ENCODE results near the gene HSFX3.
"Not testable (repeated sequence)": the region's sequence is repeated elsewhere in the genome, so short reads cannot be mapped to it uniquely, and the experiment has no call there.

The HSFX3 gene

DNA sequence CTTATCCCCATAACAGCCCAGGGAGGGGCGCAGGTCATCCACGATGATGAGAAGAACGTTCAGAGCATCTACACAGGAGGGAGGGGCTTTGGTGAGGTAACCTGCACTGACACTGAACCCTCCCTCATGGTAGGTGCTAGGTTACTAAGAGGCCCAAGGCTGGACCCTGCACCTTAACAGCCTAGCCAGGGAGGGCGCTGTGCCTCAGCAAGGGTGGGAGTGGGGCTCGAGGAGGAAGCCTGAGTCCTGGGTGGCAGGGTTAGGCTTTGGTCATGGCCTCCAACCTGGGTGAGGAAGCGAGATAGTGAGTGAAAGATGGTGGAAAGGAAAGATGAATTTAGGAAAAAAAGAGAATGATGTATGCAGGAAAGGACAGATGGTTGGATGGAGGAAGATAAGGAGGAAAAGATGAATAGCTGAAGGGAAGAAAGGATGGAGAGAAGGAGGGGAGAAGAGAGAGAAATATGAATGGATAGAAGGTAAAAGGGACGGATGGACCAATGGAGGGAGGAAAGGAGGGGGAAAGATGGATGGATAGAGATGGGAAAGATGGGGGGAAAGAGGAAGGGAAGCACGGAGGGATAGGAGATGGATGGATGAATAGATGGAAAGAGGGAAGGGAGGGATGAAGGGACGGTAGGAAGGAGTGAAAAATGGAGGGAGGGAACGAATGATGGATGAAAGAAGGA is 45.4 kb downstream of the HSFX3 start:
- in situ Hi-C loops (cut with MboI; ENCODE audit: low pct_unique_long_range_greater_than_20kb, low sequenced_read_pairs, unreplicated experiment): no loop called here
- peak; percentile 57 for DNase-seq (ENCODE audit: low spot score)

GRCh38 chrX:149503446-149503845 is 46.3 kb downstream of the HSFX3 start:
- peak; percentile 31 for DNase-seq (ENCODE audit: low spot score)
- in situ Hi-C loops (cut with MboI; ENCODE audit: low pct_unique_long_range_greater_than_20kb, low sequenced_read_pairs, unreplicated experiment): not testable (repeated sequence)

More for the DNA sequence above, 45.4 kb downstream of the HSFX3 start:
- TF ChIP-seq, protein P1, sequence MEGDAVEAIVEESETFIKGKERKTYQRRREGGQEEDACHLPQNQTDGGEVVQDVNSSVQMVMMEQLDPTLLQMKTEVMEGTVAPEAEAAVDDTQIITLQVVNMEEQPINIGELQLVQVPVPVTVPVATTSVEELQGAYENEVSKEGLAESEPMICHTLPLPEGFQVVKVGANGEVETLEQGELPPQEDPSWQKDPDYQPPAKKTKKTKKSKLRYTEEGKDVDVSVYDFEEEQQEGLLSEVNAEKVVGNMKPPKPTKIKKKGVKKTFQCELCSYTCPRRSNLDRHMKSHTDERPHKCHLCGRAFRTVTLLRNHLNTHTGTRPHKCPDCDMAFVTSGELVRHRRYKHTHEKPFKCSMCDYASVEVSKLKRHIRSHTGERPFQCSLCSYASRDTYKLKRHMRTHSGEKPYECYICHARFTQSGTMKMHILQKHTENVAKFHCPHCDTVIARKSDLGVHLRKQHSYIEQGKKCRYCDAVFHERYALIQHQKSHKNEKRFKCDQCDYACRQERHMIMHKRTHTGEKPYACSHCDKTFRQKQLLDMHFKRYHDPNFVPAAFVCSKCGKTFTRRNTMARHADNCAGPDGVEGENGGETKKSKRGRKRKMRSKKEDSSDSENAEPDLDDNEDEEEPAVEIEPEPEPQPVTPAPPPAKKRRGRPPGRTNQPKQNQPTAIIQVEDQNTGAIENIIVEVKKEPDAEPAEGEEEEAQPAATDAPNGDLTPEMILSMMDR (IDR thresholded peaks at IDR 0.05; ENCODE audit: extremely low read depth, insufficient read depth, missing control alignments): peak; percentile 62

GRCh38 chrX:149502923-149503322 is 46.8 kb downstream of the HSFX3 start:
- DNase-seq (ENCODE audit: low spot score); in situ Hi-C loops (cut with MboI; ENCODE audit: low pct_unique_long_range_greater_than_20kb, low sequenced_read_pairs, unreplicated experiment): not testable (repeated sequence)

DNA sequence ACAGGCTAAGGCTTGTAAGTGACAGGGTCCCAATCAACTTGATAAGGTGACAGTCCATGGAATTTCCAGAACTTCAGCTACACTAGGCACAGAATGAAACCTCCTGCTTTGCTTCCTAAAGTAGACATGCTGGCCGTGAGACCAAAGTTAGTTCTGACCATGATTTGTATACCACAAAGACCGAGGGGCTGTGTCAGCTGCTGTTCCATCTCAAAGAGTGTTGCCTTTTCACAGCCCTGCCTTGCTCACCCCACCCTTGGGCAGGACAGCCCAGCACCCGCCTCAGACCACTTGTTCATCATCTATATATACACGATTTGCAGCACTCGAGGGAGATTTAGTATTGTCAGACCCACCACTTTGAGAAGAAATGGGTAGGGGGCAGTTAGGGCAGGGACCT is 50.0 kb downstream of the HSFX3 start:
- DNase-seq (ENCODE audit: low spot score): no peak
- TF ChIP-seq, protein P1 (IDR thresholded peaks at IDR 0.05; ENCODE audit: extremely low read depth, insufficient read depth, missing control alignments): no peak
- in situ Hi-C loops (cut with MboI; ENCODE audit: low pct_unique_long_range_greater_than_20kb, low sequenced_read_pairs, unreplicated experiment): no loop called here

GRCh38 chrX:149498767-149499166 is 51.0 kb downstream of the HSFX3 start:
- DNase-seq (ENCODE audit: low spot score): no peak
- in situ Hi-C loops (cut with MboI; ENCODE audit: low pct_unique_long_range_greater_than_20kb, low sequenced_read_pairs, unreplicated experiment): no loop called here
- TF ChIP-seq, protein P1 (IDR thresholded peaks at IDR 0.05; ENCODE audit: extremely low read depth, insufficient read depth, missing control alignments): no peak
